ENCODE results near the gene DNAJC11.

GRCh38 chr1:6648556-6648955, 53.1 kb downstream of the DNAJC11 start:
- TF ChIP-seq CTCF (IDR thresholded peaks at IDR 0.05 in 2 of 3, conservative IDR thresholded peaks at IDR 0.05 in 1 of 3; ENCODE audit: borderline replicate concordance in 1 of 3, insufficient read depth in 1 of 3, low read depth in 2 of 3, low read length in 2 of 3): no peak
- TF ChIP-seq REST (IDR thresholded peaks at IDR 0.05; ENCODE audit: low read depth): no peak
- no peak for TF ChIP-seq ATF3 (IDR thresholded peaks at IDR 0.05)
- TF ChIP-seq EZH2phosphoT487 (IDR thresholded peaks at IDR 0.05; ENCODE audit: borderline replicate concordance): no peak
- no peak for TF ChIP-seq FOSL1 (IDR thresholded peaks at IDR 0.05; ENCODE audit: low read depth)
- TF ChIP-seq POLR2A (IDR thresholded peaks at IDR 0.05; ENCODE audit: borderline replicate concordance, extremely low read depth, insufficient read depth, insufficient read length): no peak
- no peak for TF ChIP-seq POLR2AphosphoS5 (IDR thresholded peaks at IDR 0.05; ENCODE audit: low read depth, low read length)
- no peak for TF ChIP-seq CEBPB (IDR thresholded peaks at IDR 0.05; ENCODE audit: low read depth)

Measured in HCT116 (cell line).